HG02610 (cell line): Measurements from ENCODE around the gene SCAF8.
A peak's percentile ranks its signal among the peaks of the same experiment; 100 is the strongest.
"Not testable (repeated sequence)": the region's sequence is repeated elsewhere in the genome, so short reads cannot be mapped to it uniquely, and the experiment has no call there.

Experiments used
- ATAC-seq: cut with Tn5 transposase; IDR thresholded peaks from one replicate; pipeline ENCODE4 v1.9.1; 2021; ENCODE audit warnings: mild to moderate bottlenecking, moderate library complexity; ENCODE audit not compliant: unreplicated experiment

SCAF8 gene

GRCh38 chr6:154733183-154733625, at the start of gene SCAF8:
Gene SCAF8 (plus strand): TSS chr6:154733416. CDS start chr6:154733901, 485 bp downstream.
- peak; percentile 77 for ATAC-seq

GRCh38 chr6:154683756-154684523, 49.3 kb upstream of the SCAF8 start:
- peak; percentile 95 for ATAC-seq

GRCh38 chr6:154686162-154686561, 47.1 kb upstream of the SCAF8 start:
- no peak for ATAC-seq

GRCh38 chr6:154689493-154690255, 43.5 kb upstream of the SCAF8 start:
- ATAC-seq: no peak

- no peak for ATAC-seq
Measured at GRCh38 chr6:154690857-154691256, 42.4 kb upstream of the SCAF8 start.

- ATAC-seq: no peak
Measured at GRCh38 chr6:154696661-154697060, 36.6 kb upstream of the SCAF8 start.

GRCh38 chr6:154703124-154703523, 30.1 kb upstream of the SCAF8 start:
- no peak for ATAC-seq

GRCh38 chr6:154705471-154706113, 27.6 kb upstream of the SCAF8 start:
- ATAC-seq: no peak

- no peak for ATAC-seq
Measured at GRCh38 chr6:154706389-154706788, 26.8 kb upstream of the SCAF8 start.

- no peak for ATAC-seq
Measured at GRCh38 chr6:154709621-154710020, 23.6 kb upstream of the SCAF8 start.

GRCh38 chr6:154710689-154711088, 22.5 kb upstream of the SCAF8 start:
- ATAC-seq: no peak

GRCh38 chr6:154715446-154715845, 17.8 kb upstream of the SCAF8 start:
- ATAC-seq: no peak

- ATAC-seq: not testable (repeated sequence)
Measured at GRCh38 chr6:154716350-154716749, 16.9 kb upstream of the SCAF8 start.

GRCh38 chr6:154719433-154719832, 13.8 kb upstream of the SCAF8 start:
- ATAC-seq: no peak

GRCh38 chr6:154719854-154720253, 13.4 kb upstream of the SCAF8 start:
- no peak for ATAC-seq

GRCh38 chr6:154721460-154721859, 11.8 kb upstream of the SCAF8 start:
- no peak for ATAC-seq

GRCh38 chr6:154726887-154727286, 6.3 kb upstream of the SCAF8 start:
- ATAC-seq: no peak

- no peak for ATAC-seq
Measured at GRCh38 chr6:154731296-154732218, 1.7 kb upstream of the SCAF8 start.

GRCh38 chr6:154732538-154733182, 556 bp upstream of the SCAF8 start:
- no peak for ATAC-seq
